Measurements from ENCODE around the gene MANBA. TPM values are rescaled to one million over a fixed set of nuclear protein-coding genes. Genes with fewer than 3 reads are reported as not detected.

MANBA gene
- total and polyA plus RNA-seq, 2 of the 13 experiments (the other 11 are each of a cell fraction or from before 2014, with no cell fraction given) = 11.7 to 33.3 TPM

DNA sequence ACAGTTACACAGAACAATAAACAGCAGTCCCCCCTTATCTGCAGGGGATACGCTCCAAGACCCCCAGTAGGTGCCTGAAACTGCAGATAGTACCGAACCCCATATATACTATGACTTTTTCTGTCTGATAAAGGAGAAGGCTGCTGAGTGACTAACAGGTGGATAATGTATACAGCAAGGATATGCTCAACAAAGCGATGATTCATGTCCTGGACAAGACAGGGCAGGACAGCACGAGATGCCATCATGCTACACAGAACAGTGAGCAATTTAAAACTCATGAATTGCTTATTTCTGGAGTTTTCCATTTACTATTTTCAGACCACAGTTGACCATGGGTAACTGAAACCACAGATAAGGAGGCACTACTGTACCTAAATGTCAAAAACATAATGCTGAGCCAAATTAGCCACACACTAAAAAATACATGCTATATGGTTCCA is 76.1 kb downstream of the MANBA start (continued):
- TF ChIP-seq, protein P1, sequence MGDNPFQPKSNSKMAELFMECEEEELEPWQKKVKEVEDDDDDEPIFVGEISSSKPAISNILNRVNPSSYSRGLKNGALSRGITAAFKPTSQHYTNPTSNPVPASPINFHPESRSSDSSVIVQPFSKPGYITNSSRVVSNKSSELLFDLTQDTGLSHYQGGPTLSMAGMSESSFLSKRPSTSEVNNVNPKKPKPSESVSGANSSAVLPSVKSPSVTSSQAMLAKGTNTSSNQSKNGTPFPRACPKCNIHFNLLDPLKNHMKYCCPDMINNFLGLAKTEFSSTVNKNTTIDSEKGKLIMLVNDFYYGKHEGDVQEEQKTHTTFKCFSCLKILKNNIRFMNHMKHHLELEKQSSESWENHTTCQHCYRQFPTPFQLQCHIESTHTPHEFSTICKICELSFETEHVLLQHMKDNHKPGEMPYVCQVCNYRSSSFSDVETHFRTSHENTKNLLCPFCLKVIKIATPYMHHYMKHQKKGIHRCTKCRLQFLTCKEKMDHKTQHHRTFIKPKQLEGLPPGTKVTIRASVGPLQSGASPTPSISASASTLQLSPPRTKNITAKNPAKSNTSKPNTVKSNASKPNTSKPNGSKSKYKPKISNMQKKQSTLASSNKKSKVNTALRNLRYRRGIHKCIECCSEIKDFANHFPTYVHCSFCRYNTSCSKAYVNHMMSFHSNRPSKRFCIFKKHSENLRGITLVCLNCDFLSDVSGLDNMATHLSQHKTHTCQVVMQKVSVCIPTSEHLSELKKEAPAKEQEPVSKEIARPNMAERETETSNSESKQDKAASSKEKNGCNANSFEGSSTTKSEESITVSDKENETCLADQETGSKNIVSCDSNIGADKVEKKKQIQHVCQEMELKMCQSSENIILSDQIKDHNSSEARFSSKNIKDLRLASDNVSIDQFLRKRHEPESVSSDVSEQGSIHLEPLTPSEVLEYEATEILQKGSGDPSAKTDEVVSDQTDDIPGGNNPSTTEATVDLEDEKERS (CRISPR knock-in tag; IDR thresholded peaks at IDR 0.05) = no peak
- TF ChIP-seq, protein P2, sequence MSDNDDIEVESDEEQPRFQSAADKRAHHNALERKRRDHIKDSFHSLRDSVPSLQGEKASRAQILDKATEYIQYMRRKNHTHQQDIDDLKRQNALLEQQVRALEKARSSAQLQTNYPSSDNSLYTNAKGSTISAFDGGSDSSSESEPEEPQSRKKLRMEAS (IDR thresholded peaks at IDR 0.05) = no peak
- TF ChIP-seq ZNF264 (CRISPR knock-in tag; IDR thresholded peaks at IDR 0.05) (no peak), SP1 (IDR thresholded peaks at IDR 0.05) (no peak), SP1 (CRISPR knock-in tag; IDR thresholded peaks at IDR 0.05) (no peak)

DNA sequence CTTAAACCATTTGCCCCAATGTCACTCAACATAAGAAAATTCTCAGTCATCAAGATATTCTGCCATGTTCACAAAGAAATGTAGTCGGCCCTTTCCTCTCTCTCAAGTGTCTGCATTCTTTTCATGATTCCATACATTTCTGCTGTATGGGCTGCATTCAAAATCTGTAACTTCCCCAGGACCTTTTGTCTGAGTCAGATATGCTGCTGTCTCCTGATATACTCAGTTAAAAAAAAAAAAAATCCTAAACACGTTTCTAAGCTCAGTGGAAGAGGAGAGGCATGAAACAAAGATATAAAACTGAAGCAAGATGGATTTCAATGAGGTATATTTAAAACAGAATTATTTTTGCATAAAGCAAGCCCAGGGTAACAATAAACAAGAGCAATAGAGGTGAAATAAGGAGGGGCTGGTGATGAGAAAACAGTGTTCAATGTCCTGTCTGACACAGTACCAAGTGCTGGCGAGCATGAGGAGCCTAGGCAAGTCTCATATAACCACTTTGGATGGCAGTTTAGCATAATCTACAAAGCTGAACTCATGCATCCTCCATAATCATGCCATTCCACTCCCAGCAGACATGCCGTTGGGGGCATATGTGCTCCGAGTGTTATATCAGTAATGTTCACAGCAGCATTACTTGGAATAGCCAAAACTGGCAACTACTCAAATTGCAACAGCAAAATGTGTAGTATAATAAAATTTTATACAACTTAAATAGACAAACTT is 76.7 kb downstream of the MANBA start:
- Histone ChIP-seq H3K9ac (ENCODE audit: insufficient read depth, low read depth, low read length) (no peak overlapping the region), H3K79me2 (ENCODE audit: insufficient read depth, low read length) (no peaks in the 10 kb centered on the region), H3K4me3 (replicated peaks in 1 of 3; ENCODE audit: insufficient read depth in 1 of 3, low read depth in 2 of 3, low read length in 3 of 3) (no peak overlapping the region), H3K27me3 (ENCODE audit: control insufficient read depth in 1 of 2, insufficient read depth in 2 of 2, low read length in 2 of 2) (no peaks in the 10 kb centered on the region; a peak in 1 of 5 replicates), H3K36me3 (replicated peaks in 1 of 2; ENCODE audit: control insufficient read depth in 1 of 2, insufficient read depth in 2 of 2, low read length in 2 of 2) (peaks cover 0 to 11% of the 10 kb centered on the region in 2 experiments; a peak in 1 of 5 replicates), H3K4me1 (ENCODE audit: insufficient read depth, low read length) (no peaks in the 10 kb centered on the region), H4K20me1 (ENCODE audit: insufficient read depth, low read length) (no peaks in the 10 kb centered on the region), H3K9me3 (ENCODE audit: low read length) (no peaks in the 10 kb centered on the region), H2AFZ (ENCODE audit: low read length) (no peak overlapping the region), H3K4me2 (ENCODE audit: low read depth, low read length) (no peak overlapping the region), H3K27ac (ENCODE audit: extremely low read length, insufficient read depth, low read length) (no peak overlapping the region)
- no peak for DNase-seq (ENCODE audit: low spot score)
- POLR2A ChIA-PET = no interaction called here
- CTCF ChIA-PET (ENCODE audit: low intra/inter-chr PET ratio, low total read pairs) = no interaction called here
- no TSS peak for BruUV-seq (replicated peaks)
- intact Hi-C loops (cut with micrococcal nuclease; ENCODE audit: unreplicated experiment) (no loop called here), in situ Hi-C loops (cut with HindIII; ENCODE audit: extremely low pct_ligation_motif_present, low pct_unique_long_range_greater_than_20kb) (no loop called here)
- no peak for FAIRE-seq
- 96% methylated on average over 5 of the region's 5 CpGs for WGBS (ENCODE audit: low lambda C conversion rate)
- ATAC-seq = no peak
- TF ChIP-seq PHF5A (CRISPR knock-in tag; IDR thresholded peaks at IDR 0.05; ENCODE audit: low read depth, unreplicated experiment) = no peak
- TF ChIP-seq, protein P3, sequence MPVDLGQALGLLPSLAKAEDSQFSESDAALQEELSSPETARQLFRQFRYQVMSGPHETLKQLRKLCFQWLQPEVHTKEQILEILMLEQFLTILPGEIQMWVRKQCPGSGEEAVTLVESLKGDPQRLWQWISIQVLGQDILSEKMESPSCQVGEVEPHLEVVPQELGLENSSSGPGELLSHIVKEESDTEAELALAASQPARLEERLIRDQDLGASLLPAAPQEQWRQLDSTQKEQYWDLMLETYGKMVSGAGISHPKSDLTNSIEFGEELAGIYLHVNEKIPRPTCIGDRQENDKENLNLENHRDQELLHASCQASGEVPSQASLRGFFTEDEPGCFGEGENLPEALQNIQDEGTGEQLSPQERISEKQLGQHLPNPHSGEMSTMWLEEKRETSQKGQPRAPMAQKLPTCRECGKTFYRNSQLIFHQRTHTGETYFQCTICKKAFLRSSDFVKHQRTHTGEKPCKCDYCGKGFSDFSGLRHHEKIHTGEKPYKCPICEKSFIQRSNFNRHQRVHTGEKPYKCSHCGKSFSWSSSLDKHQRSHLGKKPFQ (CRISPR knock-in tag; IDR thresholded peaks at IDR 0.05; ENCODE audit: insufficient replicate concordance) = no peak
- TF ChIP-seq, protein P4, sequence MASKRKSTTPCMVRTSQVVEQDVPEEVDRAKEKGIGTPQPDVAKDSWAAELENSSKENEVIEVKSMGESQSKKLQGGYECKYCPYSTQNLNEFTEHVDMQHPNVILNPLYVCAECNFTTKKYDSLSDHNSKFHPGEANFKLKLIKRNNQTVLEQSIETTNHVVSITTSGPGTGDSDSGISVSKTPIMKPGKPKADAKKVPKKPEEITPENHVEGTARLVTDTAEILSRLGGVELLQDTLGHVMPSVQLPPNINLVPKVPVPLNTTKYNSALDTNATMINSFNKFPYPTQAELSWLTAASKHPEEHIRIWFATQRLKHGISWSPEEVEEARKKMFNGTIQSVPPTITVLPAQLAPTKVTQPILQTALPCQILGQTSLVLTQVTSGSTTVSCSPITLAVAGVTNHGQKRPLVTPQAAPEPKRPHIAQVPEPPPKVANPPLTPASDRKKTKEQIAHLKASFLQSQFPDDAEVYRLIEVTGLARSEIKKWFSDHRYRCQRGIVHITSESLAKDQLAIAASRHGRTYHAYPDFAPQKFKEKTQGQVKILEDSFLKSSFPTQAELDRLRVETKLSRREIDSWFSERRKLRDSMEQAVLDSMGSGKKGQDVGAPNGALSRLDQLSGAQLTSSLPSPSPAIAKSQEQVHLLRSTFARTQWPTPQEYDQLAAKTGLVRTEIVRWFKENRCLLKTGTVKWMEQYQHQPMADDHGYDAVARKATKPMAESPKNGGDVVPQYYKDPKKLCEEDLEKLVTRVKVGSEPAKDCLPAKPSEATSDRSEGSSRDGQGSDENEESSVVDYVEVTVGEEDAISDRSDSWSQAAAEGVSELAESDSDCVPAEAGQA (IDR thresholded peaks at IDR 0.05; ENCODE audit: low read depth) = no peak
- TF ChIP-seq, protein P4 (CRISPR knock-in tag; IDR thresholded peaks at IDR 0.05; ENCODE audit: borderline replicate concordance) = no peak
- no peak for TF ChIP-seq MTF1 (CRISPR knock-in tag; IDR thresholded peaks at IDR 0.05)
